H9 (cell line): ENCODE results near the gene POLDIP3. TPM values are rescaled to one million over a fixed set of nuclear protein-coding genes. Genes with fewer than 3 reads are reported as not detected.
A peak's percentile ranks its signal among the peaks of the same experiment; 100 is the strongest.

Source experiments
- DNase-seq: peaks from one replicate; pipeline ENCODE4 v3.0.0-alpha.2; 2017
- H2AFZ ChIP-seq: one replicate; pipeline ENCODE4 v1.6.1; 2013; ENCODE audit warnings: mild to moderate bottlenecking, low read length, control low read depth, moderate library complexity
- H2AK5ac ChIP-seq: 2 replicates; pipeline ENCODE4 v1.6.1; 2013; ENCODE audit warnings: low read length, control low read depth, mixed read lengths; ENCODE audit not compliant: insufficient read length
- H2BK120ac ChIP-seq: one replicate; pipeline ENCODE4 v1.6.1; 2013; ENCODE audit warnings: low read depth, mild to moderate bottlenecking, low read length, control low read depth, inconsistent platforms; ENCODE audit not compliant: poor library complexity, severe bottlenecking
- H2BK12ac ChIP-seq: 2 replicates; pipeline ENCODE4 v1.6.1; 2013; ENCODE audit warnings: low read length, control low read depth, mixed read lengths, low read depth; ENCODE audit not compliant: insufficient read length
- H2BK15ac ChIP-seq: 2 replicates; pipeline ENCODE4 v1.6.1; 2013; ENCODE audit warnings: low read depth, low read length, control low read depth
- H2BK20ac ChIP-seq: one replicate; pipeline ENCODE4 v1.6.1; 2013; ENCODE audit warnings: low read depth, mild to moderate bottlenecking, low read length, control low read depth, inconsistent platforms; ENCODE audit not compliant: poor library complexity, severe bottlenecking
- H2BK5ac ChIP-seq: 2 replicates; pipeline ENCODE4 v1.6.1; 2013; ENCODE audit warnings: low read length, control low read depth, mixed read lengths; ENCODE audit not compliant: insufficient read length
- H3K14ac ChIP-seq: 2 replicates; pipeline ENCODE4 v1.6.1; 2013; ENCODE audit warnings: low read length, control low read depth; ENCODE audit not compliant: insufficient read depth
- H3K18ac ChIP-seq: 2 replicates; pipeline ENCODE4 v1.6.1; 2013; ENCODE audit warnings: low read depth, mild to moderate bottlenecking, mixed read lengths, low read length, control low read depth; ENCODE audit not compliant: insufficient read length
- H3K23ac ChIP-seq: 2 replicates; pipeline ENCODE4 v1.6.1; 2013; ENCODE audit warnings: low read length, control low read depth, mixed read lengths, low read depth; ENCODE audit not compliant: insufficient read length
- H3K23me2 ChIP-seq: 2 replicates; pipeline ENCODE4 v1.6.1; 2013; ENCODE audit warnings: low read depth, mild to moderate bottlenecking, mixed read lengths, low read length, control low read depth; ENCODE audit not compliant: insufficient read length, poor library complexity, severe bottlenecking
- H3K27ac ChIP-seq: 2 replicates; pipeline ENCODE4 v1.5.1; 2013; ENCODE audit warnings: low read length, control low read depth, mixed read lengths, low read depth; ENCODE audit not compliant: insufficient read length
- H3K27me3 ChIP-seq: 2 replicates; pipeline ENCODE4 v1.6.1; 2013; ENCODE audit warnings: low read length, control low read depth, inconsistent platforms; ENCODE audit not compliant: insufficient read depth
- H3K4ac ChIP-seq: 2 replicates; pipeline ENCODE4 v1.6.1; 2013; ENCODE audit warnings: low read depth, mild to moderate bottlenecking, control low read depth, inconsistent platforms, low read length, moderate library complexity
- H3K4me1 ChIP-seq: 2 replicates; pipeline ENCODE4 v1.6.1; 2013; ENCODE audit warnings: low read length, control low read depth, inconsistent platforms; ENCODE audit not compliant: insufficient read depth
- H3K4me2 ChIP-seq: 2 replicates; pipeline ENCODE4 v1.6.1; 2013; ENCODE audit warnings: low read length, control low read depth, mixed read lengths; ENCODE audit not compliant: insufficient read length, insufficient read depth
- H3K56ac ChIP-seq: 2 replicates; pipeline ENCODE4 v1.6.1; 2013; ENCODE audit warnings: low read depth, mild to moderate bottlenecking, mixed read lengths, low read length, control low read depth; ENCODE audit not compliant: insufficient read length
- H3K79me1 ChIP-seq: 2 replicates; pipeline ENCODE4 v1.6.1; 2013; ENCODE audit warnings: low read depth, mild to moderate bottlenecking, moderate library complexity, low read length, control low read depth, inconsistent platforms; ENCODE audit not compliant: insufficient read depth, poor library complexity, severe bottlenecking
- H3K79me2 ChIP-seq: 2 replicates; pipeline ENCODE4 v1.6.1; 2013; ENCODE audit warnings: low read length, control low read depth, inconsistent platforms; ENCODE audit not compliant: insufficient read depth
- H3K9ac ChIP-seq: 2 replicates; pipeline ENCODE4 v1.6.1; 2013; ENCODE audit warnings: low read length, control low read depth, mixed read lengths; ENCODE audit not compliant: insufficient read length; ENCODE audit errors: extremely low read depth
- H3K9me3 ChIP-seq: one replicate; pipeline ENCODE4 v1.6.1; 2013; ENCODE audit warnings: low read depth, low read length, inconsistent platforms; ENCODE audit not compliant: control insufficient read depth
- H3T11ph ChIP-seq: one replicate; pipeline ENCODE4 v1.6.1; 2013; ENCODE audit warnings: mild to moderate bottlenecking, low read length, control low read depth, inconsistent platforms
- H4K20me1 ChIP-seq: one replicate; pipeline ENCODE4 v1.6.1; 2013; ENCODE audit not compliant: control insufficient read depth, insufficient read length, insufficient read depth
- H4K5ac ChIP-seq: 2 replicates; pipeline ENCODE4 v1.6.1; 2013; ENCODE audit warnings: low read depth, mild to moderate bottlenecking, mixed read lengths, low read length, control low read depth; ENCODE audit not compliant: insufficient read length
- H4K8ac ChIP-seq: replicated peaks from 2 replicates; pipeline ENCODE4 v1.6.1; 2013; ENCODE audit warnings: low read length, control low read depth, mixed read lengths, low read depth; ENCODE audit not compliant: insufficient read length
- H4K91ac ChIP-seq: 2 replicates; pipeline ENCODE4 v1.6.1; 2013; ENCODE audit warnings: low read depth, mild to moderate bottlenecking, moderate library complexity, mixed read lengths, low read length, control low read depth; ENCODE audit not compliant: insufficient read length
- H3K27ac Mint-ChIP-seq, 3 experiments: 2 replicates in 2 of 3; 3 replicates in 1 of 3; pipeline ENCODE4 v1.8.0; 2020 to 2021; ENCODE audit warnings: mixed read lengths in 3 of 3, mild to moderate bottlenecking in 1 of 3, moderate library complexity in 1 of 3
- H3K27me3 Mint-ChIP-seq: 2 replicates; pipeline ENCODE4 v1.8.0; 2021; ENCODE audit warnings: low read depth, mild to moderate bottlenecking, moderate library complexity, mixed read lengths
- H3K36me3 Mint-ChIP-seq, 3 experiments: 2 replicates in 2 of 3; 3 replicates in 1 of 3; pipeline ENCODE4 v1.8.0; 2020 to 2021; ENCODE audit warnings: low read depth in 3 of 3, mixed read lengths in 3 of 3; ENCODE audit not compliant: insufficient read depth in 1 of 3
- H3K4me1 Mint-ChIP-seq, 2 experiments: 2 replicates each; pipeline ENCODE4 v1.8.0; 2020; ENCODE audit warnings: mixed read lengths in 2 of 2
- H3K4me3 Mint-ChIP-seq, 2 experiments: 2 replicates in 1 of 2; 3 replicates in 1 of 2; pipeline ENCODE4 v1.8.0; 2020 to 2021; ENCODE audit warnings: mild to moderate bottlenecking in 2 of 2, mixed read lengths in 2 of 2, moderate library complexity in 1 of 2
- H3K9me3 Mint-ChIP-seq, 2 experiments: 2 replicates in 1 of 2; 3 replicates in 1 of 2; pipeline ENCODE4 v1.8.0; 2020; ENCODE audit warnings: mild to moderate bottlenecking in 2 of 2, mixed read lengths in 2 of 2, moderate library complexity in 1 of 2
- CTCF ChIP-seq: fragments of 200-600 bp; sonication (generic); conservative IDR thresholded peaks from 3 replicates; pipeline ENCODE4 v1.8.0; 2021; ENCODE audit warnings: antibody characterized with exemption, mild to moderate bottlenecking
- WGBS: extraction: QIAGEN DNeasy Blood & Tissue Kit; methylation state at CpG from one replicate; pipeline ENCODE4 v1.1.7; 2013; ENCODE audit warnings: missing lambda C conversion rate, low lambda C conversion rate, mixed read lengths; ENCODE audit not compliant: insufficient read length; ENCODE audit errors: extremely low coverage; 5-methylcytosine and 5-hydroxymethylcytosine counted together
- total RNA-seq: library from RNA; stranded (reverse); gene quantifications from 2 replicates; pipeline ENCODE4 v1.2.1, GENCODE V29; 2021

The POLDIP3 gene
- total RNA-seq, 1 experiment from 2014 or later, result 90.8 TPM

DNA sequence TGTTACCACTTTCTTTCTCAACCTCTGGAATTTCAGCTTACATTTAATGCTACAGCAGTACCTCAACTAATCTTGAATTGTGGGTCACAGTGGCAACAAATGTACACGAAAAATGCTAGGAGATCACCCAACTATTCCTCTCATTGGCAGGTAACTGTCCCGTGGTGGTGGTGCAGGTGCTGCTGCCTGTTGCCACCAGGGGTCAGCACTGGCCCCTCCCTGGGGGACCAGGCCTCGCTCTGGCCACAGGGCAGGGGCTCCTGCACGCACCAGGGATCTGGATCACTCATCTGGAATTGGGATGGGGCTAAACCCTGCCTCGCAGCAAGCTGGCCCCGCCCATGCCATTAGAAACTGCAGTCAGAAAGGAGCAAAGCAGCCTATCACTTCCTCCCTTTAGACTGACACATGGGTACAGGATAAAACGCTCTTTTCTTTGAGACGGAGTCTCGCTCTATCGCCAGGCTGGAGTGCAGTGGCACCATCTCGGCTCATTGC is 6.9 kb upstream of the POLDIP3 start:
- Histone ChIP-seq H3K18ac (no peak overlapping the region), H3K79me1 (no peaks in the 10 kb centered on the region), H4K91ac (no peak overlapping the region), H2BK15ac (no peak overlapping the region), H2BK20ac (no peak overlapping the region), H3K23ac (no peak overlapping the region), H4K8ac (no peak overlapping the region), H4K20me1 (no peaks in the 10 kb centered on the region), H3K4ac (no peak overlapping the region), H2AFZ (no peak overlapping the region), H3K4me1 (no peaks in the 10 kb centered on the region), H4K5ac (no peak overlapping the region), H3K79me2 (no peaks in the 10 kb centered on the region), H3T11ph (no peak overlapping the region), H2BK12ac (no peak overlapping the region), H3K9me3 (no peaks in the 10 kb centered on the region), H3K9ac (no peak overlapping the region), H3K4me2 (no peak overlapping the region), H3K14ac (no peak overlapping the region), H3K56ac (no peak overlapping the region), H3K27ac (no peak overlapping the region), H2BK5ac (no peak overlapping the region), H2BK120ac (no peak overlapping the region), H3K23me2 (no peaks in the 10 kb centered on the region), H3K27me3 (no peaks in the 10 kb centered on the region), H2AK5ac (no peak overlapping the region)
- peak; percentile 99 for TF ChIP-seq CTCF
- Mint-ChIP-seq H3K27ac (peak overlapping the region in 2 of 3 experiments; percentile 52 to 61; a peak in 2 of 7 replicates), H3K4me1 (peaks cover 12 to 17% of the 10 kb centered on the region in 2 experiments), H3K4me3 (no peak overlapping the region), H3K36me3 (peaks cover 2 to 26% (median 14%) of the 10 kb centered on the region in 3 experiments), H3K9me3 (no peaks in the 10 kb centered on the region), H3K27me3 (no peaks in the 10 kb centered on the region; the same call in 1 of the 2 replicates)
- DNase-seq, result peak; percentile 93
- WGBS, result no CpG with 5 or more reads among the region's 11 CpGs
